ENCODE measurements around the gene DCUN1D4. TPM values are rescaled to one million over a fixed set of nuclear protein-coding genes. Genes with fewer than 3 reads are reported as not detected.

Gene DCUN1D4
- total RNA-seq, 1 experiment from 2014 or later = 34.4 TPM

DNA sequence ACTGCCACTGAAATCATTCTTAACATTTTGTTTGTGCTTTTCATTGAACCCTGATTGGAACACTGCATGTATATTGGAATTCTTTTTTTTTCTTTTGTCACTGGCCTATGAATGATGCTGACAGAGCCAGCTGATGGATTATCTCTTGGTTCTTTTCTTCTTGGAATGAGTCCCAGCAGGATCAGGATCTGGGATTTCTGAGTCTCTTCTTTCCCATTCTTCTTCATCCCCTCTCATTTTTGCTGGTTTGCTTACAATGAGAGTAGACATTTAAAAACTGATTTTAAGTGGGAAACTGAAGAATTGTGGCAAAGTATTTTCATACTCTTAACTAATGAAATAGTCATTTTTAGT, 9.0 kb downstream of the DCUN1D4 start:
- in situ Hi-C loops (cut with HindIII; ENCODE audit: low sequenced_read_pairs) = no loop called here
- no peak for DNase-seq (ENCODE audit: low spot score)

- no peak for DNase-seq (ENCODE audit: low spot score)
- in situ Hi-C loops (cut with HindIII; ENCODE audit: low sequenced_read_pairs) = no loop called here
Observed at GRCh38 chr4:51853027-51853682, 10.2 kb downstream of the DCUN1D4 start.

- no peak for DNase-seq (ENCODE audit: low spot score)
- in situ Hi-C loops (cut with HindIII; ENCODE audit: low sequenced_read_pairs) = no loop called here
Observed at GRCh38 chr4:51855270-51855669, 12.3 kb downstream of the DCUN1D4 start.

- in situ Hi-C loops (cut with HindIII; ENCODE audit: low sequenced_read_pairs) = no loop called here
- DNase-seq (ENCODE audit: low spot score) = no peak
Observed at GRCh38 chr4:51855751-51856150, 12.8 kb downstream of the DCUN1D4 start.

DNA sequence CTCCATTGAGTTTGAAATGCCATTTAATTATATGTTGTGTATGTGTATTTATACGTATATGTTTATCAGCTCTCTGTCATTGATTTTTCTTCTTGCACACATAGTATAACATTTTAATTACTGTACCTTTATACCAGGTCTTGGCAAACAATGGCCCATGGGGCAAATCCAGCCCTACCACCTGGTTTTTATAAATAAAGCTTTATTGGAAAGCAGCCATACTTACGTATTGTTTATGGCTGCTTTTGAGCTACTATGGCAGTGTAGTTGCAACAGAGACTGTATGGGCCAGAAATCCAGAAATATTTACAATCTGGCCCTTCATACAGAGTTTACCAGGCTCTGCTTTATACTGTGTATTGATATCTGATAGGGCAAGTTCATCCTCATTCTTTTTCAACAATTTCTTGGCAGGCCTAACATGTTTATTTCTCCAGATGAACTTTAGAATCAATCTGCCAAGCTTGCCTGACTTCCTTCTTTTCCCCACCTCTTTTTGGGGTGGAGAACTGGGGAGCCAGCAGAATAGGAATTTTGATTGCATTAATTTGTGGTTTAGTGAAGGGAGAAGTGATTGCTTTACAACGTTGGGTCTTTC, 15.8 kb downstream of the DCUN1D4 start:
- no peak for DNase-seq (ENCODE audit: low spot score)
- in situ Hi-C loops (cut with HindIII; ENCODE audit: low sequenced_read_pairs) = no loop called here

- in situ Hi-C loops (cut with HindIII; ENCODE audit: low sequenced_read_pairs) = no loop called here
- no peak for DNase-seq (ENCODE audit: low spot score)
Observed at GRCh38 chr4:51859476-51860031, 16.6 kb downstream of the DCUN1D4 start.

- no peak for DNase-seq (ENCODE audit: low spot score)
- in situ Hi-C loops (cut with HindIII; ENCODE audit: low sequenced_read_pairs) = no loop called here
Observed at GRCh38 chr4:51862199-51862598, 19.2 kb downstream of the DCUN1D4 start.

DNA sequence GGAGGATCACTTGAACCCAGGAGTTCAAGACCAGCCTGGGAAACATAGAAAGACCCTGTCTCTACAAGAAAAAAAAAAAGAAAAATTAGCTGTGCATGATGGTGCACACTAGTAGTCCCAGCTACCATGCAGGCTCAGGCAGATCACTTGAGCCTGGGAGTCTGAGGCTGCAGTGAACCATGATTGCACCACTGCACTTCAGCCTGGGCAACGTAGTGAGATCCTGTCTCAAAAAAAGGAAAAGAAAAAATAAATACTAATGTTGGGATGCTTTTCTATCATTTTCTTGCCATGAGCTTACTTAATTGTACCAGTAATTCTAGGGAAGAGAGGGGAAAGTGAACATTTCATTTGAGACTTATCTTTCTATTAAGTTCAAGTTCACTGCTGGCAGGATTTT, 19.8 kb downstream of the DCUN1D4 start:
- in situ Hi-C loops (cut with HindIII; ENCODE audit: low sequenced_read_pairs) = no loop called here
- DNase-seq (ENCODE audit: low spot score) = no peak

GRCh38 chr4:51865717-51866116, 22.8 kb downstream of the DCUN1D4 start:
- in situ Hi-C loops (cut with HindIII; ENCODE audit: low sequenced_read_pairs) = no loop called here

DNA sequence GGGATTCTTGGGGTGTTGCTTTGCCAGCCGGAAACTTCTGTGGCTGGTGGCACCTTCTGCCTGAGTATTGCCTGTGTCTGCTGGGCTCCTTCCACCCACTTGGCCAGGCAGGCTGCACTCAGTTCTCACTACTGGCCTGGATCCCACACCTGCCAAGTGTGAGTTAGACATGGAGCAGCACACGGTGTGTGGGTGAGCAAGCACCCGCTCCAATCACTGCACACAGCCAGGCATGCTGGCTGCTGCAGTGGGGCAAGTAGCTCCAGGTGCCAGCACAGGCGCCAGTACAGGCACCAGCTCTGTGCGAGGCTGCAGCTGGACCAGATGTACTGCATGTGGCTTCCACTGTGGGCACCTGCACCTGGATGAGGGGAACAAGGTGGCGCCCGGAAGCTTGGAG, 23.9 kb downstream of the DCUN1D4 start:
- in situ Hi-C loops (cut with HindIII; ENCODE audit: low sequenced_read_pairs) = no loop called here
- DNase-seq (ENCODE audit: low spot score) = no peak

More at GRCh38 chr4:51865717-51866116, 22.8 kb downstream of the DCUN1D4 start:
- DNase-seq (ENCODE audit: low spot score) = no peak

DNA sequence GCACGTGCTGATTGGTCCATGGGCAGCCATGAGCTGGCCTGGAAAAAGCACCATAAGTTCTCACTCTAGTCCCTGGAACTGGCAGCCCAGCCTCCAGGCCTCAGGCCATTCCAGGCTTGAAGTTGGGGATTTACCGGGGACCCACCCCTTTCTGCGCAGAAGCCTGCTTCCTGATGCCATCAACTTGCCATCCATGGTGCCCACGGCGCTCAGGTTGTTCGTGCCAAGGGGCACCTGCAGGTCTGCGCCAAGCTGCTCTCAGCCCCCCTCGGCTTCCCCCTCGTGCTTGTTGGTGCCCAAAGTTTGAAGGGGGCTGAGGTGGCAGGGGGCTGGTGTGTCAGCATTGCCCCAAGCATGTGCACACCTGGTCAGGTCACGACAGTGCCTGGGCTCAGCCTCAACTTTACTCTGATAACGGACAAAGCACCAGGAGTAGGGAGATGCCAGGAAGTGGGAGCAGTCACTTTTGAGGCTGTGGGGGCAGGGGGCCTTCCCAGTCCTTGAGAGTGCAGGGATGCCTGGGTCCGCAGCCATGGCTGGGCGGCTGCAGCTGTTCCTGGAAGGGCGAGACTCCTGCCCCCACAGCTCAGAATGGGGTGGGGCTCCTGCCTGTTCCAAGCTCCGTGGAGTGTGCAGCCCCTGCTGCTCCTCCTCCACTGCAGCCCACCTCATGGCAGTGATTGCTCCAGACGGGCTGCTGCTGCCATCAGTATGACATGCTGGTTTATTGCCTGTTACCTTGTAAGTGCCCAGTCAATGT, 24.9 kb downstream of the DCUN1D4 start:
- in situ Hi-C loops (cut with HindIII; ENCODE audit: low sequenced_read_pairs) = no loop called here
- DNase-seq (ENCODE audit: low spot score) = no peak

DNA sequence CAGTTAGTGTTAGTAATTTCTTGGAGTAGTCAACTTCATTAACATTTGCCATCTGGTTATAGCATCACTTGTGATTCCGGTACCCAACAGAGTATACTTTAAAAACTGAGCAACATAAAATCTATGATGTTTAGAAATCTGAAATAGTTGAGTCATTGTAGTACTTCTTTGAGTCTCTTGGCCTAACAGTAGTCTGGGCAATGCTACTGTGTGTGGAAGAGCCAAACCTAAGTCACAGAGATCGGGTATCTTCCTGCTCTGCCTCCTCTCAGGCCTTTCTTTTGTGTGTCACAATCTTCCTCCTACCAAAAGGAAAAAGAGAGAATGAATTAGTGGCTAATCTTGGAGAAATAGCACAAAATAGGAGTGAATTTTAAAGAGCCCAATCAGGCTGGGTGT, 25.5 kb downstream of the DCUN1D4 start:
- no peak for DNase-seq (ENCODE audit: low spot score)
- in situ Hi-C loops (cut with HindIII; ENCODE audit: low sequenced_read_pairs) = no loop called here

DNA sequence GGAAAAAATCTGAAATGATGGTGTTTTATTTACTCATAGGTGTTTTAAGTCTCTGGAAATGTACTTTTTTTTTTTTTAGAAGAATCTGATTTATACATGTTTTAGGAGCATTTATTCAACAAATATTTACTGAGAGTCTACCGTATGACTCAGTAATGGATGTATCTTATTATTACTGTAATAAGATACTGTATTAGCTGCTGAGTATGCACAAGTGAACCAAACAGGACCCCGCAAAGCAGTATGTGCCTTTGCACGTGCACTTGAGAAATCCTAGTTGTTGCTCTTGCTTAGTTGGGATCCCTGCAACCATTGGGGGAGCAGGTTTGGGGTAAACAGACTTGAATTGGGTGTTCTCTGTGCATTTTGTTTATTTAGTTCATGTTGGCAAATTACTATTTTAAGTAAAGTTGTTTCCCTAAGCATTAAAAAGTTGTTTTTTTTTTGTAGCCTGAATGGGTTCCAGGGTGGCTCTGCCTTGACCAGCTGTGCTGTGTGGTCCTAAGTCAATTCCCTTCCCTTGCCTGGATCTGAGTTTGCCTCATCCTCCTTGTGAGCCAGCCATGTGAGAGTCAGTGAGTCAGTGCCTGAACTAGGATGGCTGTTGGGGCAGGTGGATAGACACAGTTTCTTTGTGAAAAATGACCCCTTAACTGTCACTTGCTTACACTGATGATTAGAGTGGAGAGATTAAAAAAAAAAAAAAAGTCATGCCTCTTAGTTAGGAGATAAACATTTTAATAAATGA, 27.7 kb downstream of the DCUN1D4 start:
- DNase-seq (ENCODE audit: low spot score) = no peak
- in situ Hi-C loops (cut with HindIII; ENCODE audit: low sequenced_read_pairs) = no loop called here

- in situ Hi-C loops (cut with HindIII; ENCODE audit: low sequenced_read_pairs) = no loop called here
- no peak for DNase-seq (ENCODE audit: low spot score)
Observed at GRCh38 chr4:51872283-51872997, 29.5 kb downstream of the DCUN1D4 start.

- in situ Hi-C loops (cut with HindIII; ENCODE audit: low sequenced_read_pairs) = no loop called here
Observed at GRCh38 chr4:51874551-51874950, 31.6 kb downstream of the DCUN1D4 start.

DNA sequence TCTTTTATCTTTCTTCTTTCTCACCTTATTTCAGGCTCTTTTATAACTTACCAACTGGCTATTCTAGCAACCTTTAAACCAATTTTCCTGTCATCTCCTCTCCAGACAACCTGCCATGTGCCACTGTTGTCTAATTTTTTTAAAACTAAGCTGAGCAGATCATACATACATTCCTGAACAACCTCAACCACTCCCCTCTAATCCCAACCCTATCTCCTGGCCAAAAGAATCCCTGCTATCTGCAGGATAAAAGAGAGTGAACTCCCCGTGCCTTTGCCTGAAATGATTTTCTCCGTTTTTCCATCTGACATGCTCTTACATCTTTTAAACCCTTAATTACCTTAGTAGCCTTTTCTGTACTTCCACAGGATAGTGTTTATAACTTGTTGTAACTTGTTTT, 35.5 kb downstream of the DCUN1D4 start:
- no peak for DNase-seq (ENCODE audit: low spot score)
- in situ Hi-C loops (cut with HindIII; ENCODE audit: low sequenced_read_pairs) = no loop called here

More at GRCh38 chr4:51874551-51874950, 31.6 kb downstream of the DCUN1D4 start:
- DNase-seq (ENCODE audit: low spot score) = no peak

DNA sequence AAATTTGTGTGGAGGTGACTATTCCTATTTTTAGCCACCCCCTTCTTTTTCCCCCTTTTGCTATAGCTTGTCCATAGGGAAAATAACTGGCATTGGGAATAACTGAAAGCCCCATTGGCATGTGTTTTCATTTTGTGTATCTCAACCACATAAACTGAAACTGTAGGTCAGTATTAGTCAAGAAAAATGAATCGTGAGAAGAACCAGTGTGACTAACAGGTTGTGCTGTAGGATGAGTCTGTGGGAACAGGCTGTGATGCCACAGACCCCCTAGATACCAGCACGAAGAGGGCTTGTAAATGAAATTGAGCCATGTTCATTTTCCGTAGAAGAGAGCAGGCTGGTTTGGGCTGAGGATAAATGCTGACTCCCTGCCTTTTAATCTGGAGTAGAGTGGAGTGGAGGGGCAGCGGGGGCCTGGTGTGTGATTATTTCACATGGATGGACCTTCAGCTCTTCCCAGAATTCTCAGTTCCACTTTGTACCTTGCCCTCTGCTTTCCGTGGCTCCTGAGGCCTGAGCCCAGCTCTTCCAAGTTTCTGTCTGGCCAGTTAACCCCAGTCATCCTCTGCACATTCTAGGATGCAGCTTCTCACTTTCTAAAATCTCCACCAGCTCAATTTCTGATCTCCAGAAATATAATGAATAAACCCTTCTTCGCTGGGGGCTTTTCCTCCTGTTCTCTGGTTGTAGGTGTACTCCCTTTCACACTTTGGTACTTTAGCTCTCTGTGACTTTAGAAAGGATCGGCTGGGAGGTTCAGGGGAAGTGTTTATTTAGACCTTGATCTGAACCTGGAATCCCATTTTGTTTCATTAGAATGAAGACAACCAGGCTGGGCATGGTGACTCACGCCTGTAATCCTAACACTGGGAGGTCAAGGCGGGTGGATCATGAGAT, 37.3 kb downstream of the DCUN1D4 start:
- no peak for DNase-seq (ENCODE audit: low spot score)
- in situ Hi-C loops (cut with HindIII; ENCODE audit: low sequenced_read_pairs) = no loop called here

- in situ Hi-C loops (cut with HindIII; ENCODE audit: low sequenced_read_pairs) = no loop called here
Observed at GRCh38 chr4:51884055-51884454, 41.1 kb downstream of the DCUN1D4 start.

More at GRCh38 chr4:51884055-51884454, 41.1 kb downstream of the DCUN1D4 start:
- DNase-seq (ENCODE audit: low spot score) = no peak

All from G401 (cell line).